ENCODE results near the gene CFAP69.

GRCh38 chr7:90222390-90222789, 22.6 kb upstream of the CFAP69 start:
- TF ChIP-seq POLR2A (IDR thresholded peaks at IDR 0.05; ENCODE audit: low read length) (no peak), GATA1 (IDR thresholded peaks at IDR 0.05; ENCODE audit: low read depth, low read length) (no peak)

All from erythroblast (primary cell).